NCI-H748 treated with DMSO at 0.1 percent for 48 hours (cell line): Measurements from ENCODE around the gene DPH2.

Experiments
- DNase-seq: peaks from one replicate; lab custom pipeline; 2025; lab: John Stamatoyannopoulos, UW

The DPH2 gene, protein sequence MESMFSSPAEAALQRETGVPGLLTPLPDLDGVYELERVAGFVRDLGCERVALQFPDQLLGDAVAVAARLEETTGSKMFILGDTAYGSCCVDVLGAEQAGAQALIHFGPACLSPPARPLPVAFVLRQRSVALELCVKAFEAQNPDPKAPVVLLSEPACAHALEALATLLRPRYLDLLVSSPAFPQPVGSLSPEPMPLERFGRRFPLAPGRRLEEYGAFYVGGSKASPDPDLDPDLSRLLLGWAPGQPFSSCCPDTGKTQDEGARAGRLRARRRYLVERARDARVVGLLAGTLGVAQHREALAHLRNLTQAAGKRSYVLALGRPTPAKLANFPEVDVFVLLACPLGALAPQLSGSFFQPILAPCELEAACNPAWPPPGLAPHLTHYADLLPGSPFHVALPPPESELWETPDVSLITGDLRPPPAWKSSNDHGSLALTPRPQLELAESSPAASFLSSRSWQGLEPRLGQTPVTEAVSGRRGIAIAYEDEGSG

DNA sequence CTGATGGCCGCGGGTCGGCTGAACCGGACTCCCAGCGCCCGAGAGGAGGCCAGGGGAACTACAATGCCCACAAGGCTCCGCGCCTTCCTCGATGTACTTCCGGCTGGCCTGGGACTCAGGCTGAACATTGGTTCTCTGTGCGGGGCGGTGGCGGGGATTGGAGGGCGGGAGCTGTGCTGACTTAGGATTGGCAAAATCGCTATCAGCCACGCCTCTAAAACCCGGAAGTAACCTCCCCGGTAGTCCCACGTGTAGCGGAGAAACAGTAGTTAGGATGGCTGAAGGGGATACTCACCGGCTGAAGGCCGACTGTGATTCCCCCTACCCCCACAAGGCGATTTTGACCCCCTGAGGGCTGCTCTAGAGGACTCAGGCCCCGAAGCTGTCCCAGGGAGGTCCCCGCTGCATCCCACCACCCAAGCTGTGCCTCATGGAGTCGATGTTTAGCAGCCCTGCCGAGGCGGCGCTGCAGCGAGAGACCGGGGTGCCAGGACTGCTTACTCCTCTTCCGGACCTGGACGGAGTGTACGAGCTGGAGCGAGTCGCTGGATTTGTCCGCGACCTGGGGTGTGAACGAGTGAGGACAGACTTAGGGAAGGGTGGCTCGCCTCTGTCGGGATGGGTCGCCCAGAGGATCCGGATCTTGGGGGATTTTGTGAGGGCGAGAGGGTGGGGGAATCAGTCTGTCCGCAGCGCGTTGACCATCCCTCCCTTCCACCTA lies at the start of gene DPH2:
Gene DPH2 (plus strand): TSS at position 265 of the 721 bp plus-strand sequence. CDS start 166 bp downstream, at position 431.
- DNase-seq: peak; percentile 98

DNA sequence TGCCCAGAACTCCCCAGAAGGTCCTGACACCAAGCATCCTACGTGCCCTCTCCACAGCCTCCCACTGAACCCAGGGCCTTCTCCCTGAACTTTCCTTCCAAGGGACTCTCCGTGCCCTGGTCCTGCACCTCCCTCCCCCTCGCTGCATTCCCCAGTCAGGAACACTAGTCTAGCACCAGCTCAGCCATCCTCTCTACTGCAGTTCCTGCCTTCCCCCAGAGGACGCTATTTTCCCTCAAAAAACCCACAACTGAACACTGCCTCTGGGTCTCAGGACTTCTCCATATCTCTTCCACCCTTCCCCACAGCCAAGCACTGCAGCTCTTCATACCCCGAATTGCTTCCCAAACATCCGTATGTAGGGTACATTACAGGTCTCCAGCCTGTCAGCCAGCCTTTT lies 48.8 kb upstream of the DPH2 start:
- no peak for DNase-seq

DNA sequence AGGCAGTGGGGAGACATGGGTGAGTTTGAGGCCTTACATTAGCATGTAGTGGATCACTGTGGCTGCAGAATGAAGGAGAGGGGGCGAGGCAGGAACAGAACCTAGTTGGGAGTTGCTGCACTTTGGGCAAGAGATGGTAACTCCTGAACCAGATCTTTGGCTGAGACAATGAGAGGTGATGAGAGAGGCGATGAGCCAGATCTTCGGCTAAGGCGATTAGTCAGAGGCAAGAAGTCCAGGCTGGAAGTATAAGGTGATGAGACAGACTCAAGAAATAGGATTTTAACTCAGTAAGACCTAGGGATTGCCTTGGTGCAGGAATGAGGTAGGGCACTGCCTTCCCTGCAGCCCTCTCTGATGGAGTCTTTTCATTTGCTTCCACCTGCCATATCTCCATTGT lies 45.3 kb upstream of the DPH2 start:
- no peak for DNase-seq

DNA sequence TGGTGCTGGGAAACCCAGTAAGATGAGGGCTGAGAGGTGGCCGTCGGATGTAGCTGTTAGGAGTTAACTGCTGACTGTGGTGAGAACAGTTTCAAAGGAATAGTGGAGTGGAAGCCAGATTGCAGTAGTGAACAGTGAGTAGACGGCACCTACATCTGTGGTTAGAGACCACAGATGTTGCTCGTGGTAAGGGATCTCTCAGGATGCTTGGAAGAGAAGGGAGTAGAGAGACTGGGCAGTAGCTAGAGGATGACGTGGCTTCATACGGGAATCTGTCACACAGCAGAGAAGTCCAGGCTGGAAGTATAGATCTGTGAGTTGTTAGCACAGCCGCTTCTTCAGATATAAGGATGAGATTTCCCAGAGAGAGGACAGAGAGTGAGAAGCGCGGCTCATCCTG lies 44.0 kb upstream of the DPH2 start:
- DNase-seq: no peak

DNA sequence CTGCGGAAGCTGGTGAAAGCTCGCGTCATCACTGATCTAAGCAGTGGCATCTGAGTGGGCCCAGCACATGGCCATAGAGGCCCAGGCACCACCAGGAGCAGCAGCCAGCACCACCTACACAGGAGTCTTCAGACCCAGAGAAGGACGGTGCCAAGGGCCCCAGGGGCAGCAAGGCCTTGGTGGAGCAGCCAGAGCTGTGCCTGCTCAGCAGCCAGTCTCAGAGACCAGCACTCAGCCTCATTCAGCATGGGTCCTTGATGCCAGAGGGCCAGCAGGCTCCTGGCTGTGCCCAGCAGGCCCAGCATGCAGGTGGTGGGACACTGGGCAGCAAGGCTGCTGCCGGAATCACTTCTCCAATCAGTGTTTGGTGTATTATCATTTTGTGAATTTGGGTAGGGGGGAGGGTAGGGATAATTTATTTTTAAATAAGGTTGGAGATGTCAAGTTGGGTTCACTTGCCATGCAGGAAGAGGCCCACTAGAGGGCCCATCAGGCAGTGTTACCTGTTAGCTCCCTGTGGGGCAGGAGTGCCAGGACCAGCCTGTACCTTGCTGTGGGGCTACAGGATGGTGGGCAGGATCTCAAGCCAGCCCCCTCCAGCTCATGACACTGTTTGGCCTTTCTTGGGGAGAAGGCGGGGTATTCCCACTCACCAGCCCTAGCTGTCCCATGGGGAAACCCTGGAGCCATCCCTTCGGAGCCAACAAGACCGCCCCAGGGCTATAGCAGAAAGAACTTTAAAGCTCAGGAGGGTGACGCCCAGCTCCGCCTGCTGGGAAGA lies 39.5 kb upstream of the DPH2 start:
- DNase-seq: no peak

DNA sequence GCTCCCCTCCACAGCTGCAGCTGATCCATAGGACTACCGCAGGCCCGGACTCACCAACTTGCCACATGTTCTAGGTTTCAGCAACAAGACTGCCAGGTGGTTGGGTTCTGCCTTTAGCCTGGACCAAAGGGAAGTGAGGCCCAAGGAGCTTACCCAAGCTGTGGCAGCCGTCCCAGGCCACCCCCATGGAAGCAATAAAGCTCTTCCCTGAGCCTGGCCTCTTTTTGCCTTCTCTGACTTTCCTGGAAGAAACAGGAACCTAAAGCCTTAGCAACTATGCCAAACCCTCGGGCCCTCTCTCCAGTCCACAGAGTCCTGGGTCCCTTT lies 38.9 kb upstream of the DPH2 start:
- no peak for DNase-seq

DNA sequence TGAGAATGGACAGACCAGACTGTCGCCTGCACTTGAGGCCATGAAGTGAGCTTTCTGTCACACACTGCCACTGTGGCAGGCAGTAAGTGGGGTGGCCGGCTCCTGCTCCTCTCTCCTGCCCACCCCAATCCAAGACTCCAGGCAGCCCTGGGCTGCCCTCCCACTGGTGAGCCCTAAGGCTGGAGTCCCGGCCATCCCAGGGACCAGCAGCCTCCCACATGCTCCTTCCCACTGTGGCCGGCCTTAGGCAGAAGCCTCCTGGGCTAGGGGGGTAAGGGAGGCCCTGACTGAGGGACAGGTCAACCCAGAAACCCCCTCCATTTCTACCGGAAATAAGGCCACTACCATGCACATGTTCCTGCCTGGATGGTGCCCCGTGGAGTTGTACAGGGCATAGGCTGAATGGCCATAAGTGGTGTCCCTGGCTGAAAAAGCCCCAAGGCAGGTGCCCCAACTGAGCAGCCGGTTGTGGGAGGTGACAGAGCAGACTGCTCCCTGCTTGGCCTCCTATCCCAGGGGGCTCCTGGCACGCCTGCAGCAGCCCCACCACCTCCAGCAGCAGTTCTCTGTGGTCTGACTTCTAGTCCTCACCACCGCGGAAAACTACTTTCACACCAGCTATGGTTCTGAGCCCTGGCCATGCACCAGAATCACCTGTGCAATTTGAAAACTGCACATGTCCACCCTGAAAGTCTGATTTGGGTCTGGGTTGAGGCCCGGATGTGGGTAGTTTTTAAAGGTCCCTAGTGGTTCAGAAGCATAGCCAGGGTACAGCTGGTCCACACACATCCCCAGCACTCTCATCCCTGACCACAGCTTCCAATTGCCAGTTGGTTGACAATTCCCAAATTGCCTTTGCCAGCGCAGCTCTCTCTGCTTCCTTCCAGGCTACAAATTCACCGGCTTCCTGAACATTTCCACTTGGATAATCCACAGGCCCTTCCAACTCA lies 37.8 kb upstream of the DPH2 start:
- DNase-seq: no peak

DNA sequence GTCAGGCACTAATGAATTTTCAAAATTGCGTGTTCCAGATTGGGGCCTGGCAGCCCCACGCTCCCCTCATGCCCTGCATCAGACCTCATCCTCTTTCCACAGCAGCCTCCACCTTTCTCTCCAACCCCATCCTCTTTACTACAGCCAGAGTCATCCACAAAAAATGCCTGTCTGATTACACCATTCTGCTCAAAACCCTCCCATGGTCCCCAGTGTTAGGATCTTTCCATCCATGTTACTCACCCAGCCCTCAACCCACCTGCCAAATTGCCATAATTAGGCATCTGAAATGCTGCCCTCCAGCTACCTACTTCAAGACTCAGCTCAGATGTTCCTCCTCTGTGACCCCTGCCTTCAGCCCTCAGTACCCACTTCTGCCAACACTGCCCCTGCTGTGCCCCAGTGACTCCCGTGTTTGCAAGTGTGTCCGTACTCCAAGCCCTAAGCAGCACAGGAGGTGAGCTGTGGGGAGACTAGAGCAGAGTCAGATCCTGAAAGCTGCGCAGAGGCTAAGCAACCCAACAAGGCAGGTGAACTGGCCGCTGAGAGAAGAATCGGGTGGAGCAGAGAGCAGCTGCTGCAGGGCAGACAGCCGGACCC lies 36.9 kb upstream of the DPH2 start:
- DNase-seq: peak; percentile 71

DNA sequence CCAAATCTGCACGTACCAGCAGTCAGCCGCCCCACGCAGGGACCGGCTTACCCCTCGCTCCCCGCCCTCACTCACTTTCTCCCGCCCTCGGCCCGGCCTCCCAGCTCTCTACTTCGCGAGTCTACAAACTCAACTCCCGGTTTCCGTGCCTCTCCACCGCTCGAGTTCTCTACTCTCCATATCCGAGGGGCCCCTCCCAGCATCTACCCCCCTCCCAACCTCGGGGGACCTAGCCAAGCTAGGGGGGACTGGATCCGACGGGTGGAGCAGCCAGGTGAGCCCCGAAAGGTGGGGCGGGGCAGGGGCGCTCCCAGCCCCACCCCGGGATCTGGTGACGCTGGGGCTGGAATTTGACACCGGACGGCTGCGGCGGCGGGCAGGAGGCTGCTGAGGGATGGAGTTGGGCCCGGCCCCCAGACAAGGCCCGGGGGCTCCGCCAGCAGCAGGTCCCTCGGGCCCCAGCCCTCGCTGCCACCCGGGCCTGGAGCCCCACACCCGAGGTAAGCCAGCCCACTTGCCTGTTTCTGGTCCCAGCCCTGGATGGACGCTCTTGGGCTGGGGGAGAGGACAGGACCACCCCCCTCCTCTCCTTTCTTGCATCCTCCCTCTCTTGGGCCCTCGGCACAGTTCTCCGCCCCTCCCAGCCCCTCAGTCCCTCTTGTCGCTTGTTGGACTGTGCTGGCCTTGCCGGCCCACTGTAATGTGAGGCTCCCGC lies 36.3 kb upstream of the DPH2 start, which contains the start of gene ARTN:
Gene ARTN (plus strand): TSS at position 416 of the 715 bp plus-strand sequence. CDS start 1,856 bp downstream, outside the sequence.
- DNase-seq: peak; percentile 71

DNA sequence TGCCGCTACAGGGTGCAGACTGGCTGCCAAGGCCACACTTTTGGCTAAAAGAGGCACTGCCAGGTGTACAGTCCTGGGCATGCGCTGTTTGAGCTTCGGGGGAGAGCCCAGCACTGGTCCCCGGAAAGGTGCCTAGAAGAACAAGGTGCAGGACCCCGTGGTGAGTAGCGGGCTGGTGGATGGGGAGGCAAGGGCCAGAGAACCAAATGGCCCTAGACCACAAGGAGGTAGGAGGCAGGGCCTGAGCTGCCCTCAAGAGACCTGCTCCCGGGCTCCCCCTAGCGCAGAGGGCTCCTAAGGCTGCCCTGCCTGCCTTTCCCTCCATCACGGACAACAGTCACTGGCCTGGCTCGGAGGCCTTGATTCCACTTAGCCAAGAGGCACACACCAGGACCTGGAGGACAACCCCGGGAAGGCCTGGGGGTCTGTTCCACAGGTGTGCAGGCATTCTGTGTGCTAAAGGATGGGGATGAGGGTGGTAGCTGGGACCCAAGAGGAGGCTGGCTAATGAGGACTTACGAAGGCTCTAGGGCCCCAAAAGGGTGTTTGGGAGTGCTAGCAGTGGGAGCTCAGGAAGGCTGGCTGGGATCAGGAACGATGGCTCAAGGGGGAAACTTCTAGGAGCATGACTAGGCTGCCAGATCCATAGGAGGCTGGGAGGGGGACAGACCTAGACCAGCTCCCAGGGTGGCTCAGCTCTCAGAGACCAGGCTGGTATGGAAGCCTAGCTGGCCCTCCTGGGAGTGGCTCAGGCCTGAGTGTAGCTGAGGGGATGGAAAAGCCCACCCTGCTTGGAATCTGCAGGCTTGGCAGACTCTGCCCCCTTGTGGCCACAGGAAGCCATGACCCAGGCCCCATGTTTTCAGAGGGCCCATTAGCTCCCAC lies 35.5 kb upstream of the DPH2 start:
- DNase-seq: peak; percentile 85

DNA sequence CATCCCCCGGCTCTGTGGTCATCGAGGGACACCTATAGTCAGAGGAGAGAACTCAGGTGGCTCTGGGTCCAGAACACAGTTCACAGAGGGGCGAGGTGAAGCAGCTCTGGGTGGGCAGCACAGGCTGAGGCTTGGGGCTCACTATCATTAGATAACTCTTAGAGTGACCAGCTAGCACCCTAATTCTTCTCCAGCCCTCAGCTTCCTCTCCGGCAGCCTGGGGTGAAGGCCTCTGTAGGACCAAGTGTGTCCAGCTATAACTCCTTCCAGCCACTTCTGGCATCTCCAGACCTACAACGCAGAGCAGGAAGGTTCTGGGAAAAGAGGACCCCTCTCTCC lies 34.9 kb upstream of the DPH2 start:
- DNase-seq: no peak

DNA sequence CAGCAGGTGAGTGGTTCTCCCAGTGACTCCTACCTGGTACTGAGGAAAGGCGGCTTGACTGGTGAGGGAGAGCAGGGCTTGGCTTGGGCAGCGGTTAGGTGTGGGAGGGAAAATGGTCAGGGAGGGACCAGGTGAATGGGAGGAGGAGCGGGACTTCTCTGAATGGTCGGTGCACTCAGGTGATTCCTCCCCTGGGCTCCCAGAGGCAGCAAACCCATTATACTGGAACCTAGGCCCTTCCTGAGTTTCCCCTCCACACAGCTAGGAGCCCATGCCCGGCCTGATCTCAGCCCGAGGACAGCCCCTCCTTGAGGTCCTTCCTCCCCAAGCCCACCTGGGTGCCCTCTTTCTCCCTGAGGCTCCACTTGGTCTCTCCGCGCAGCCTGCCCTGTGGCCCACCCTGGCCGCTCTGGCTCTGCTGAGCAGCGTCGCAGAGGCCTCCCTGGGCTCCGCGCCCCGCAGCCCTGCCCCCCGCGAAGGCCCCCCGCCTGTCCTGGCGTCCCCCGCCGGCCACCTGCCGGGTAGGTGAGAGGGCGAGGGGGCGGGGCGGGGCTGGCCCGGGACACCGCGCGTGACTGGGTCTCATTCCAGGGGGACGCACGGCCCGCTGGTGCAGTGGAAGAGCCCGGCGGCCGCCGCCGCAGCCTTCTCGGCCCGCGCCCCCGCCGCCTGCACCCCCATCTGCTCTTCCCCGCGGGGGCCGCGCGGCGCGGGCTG lies 33.9 kb upstream of the DPH2 start:
- DNase-seq: peak; percentile 20

DNA sequence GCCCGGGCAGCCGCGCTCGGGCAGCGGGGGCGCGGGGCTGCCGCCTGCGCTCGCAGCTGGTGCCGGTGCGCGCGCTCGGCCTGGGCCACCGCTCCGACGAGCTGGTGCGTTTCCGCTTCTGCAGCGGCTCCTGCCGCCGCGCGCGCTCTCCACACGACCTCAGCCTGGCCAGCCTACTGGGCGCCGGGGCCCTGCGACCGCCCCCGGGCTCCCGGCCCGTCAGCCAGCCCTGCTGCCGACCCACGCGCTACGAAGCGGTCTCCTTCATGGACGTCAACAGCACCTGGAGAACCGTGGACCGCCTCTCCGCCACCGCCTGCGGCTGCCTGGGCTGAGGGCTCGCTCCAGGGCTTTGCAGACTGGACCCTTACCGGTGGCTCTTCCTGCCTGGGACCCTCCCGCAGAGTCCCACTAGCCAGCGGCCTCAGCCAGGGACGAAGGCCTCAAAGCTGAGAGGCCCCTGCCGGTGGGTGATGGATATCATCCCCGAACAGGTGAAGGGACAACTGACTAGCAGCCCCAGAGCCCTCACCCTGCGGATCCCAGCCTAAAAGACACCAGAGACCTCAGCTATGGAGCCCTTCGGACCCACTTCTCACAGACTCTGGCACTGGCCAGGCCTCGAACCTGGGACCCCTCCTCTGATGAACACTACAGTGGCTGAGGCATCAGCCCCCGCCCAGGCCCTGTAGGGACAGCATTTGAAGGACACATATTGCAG lies 33.2 kb upstream of the DPH2 start:
- peak; percentile 53 for DNase-seq

DNA sequence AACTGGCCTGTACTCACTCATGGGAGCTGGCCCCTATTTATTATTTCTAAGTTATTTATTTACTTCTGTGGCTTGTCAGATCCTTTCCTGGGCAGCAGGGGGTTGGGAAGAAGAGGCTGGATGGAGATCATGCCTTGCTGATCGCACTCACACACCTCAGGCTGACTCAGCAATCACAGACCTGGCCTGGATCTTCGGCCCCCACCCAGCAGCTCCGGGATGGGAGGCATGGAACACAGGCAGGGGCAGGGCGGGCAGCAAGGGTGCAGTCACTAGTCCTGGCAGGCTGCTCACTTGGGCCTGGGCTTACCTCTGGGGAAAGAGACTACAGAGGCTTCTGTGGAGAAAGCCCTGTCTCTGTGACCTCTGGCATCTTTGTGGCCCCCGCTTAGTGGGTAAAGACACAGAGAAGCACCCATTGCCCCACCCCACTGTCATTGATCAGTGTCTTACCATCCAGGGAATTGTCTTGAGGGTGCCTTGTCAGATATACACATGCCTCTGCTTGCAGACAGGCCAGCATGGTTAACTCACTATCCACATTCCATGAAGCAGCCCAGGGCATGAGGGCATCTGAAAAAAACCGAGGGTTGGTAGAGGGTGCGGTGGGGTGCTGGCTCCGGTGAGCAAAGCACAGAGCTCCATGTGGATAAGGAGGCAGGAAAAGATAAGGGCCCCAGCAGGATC lies 32.5 kb upstream of the DPH2 start:
- DNase-seq: no peak

DNA sequence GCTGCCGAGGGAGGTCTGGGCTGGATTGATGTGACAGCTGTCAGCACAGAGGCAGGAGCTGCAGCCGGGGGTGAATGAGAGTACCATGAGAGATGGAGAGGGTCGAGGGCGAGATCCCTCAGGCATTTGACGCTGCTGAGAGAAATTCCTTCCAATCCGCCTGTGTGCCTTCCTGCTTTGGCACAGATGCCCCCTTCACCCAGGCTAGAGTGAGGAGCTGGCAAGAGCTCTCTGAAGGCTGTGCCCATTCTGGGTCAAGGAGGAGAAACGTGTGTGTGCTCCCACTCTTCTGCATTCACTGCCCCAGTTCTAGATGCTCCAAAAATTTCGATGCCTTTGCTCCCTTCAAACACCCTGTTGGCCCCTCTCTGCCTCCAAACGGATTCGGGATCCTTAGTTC lies 31.4 kb upstream of the DPH2 start:
- DNase-seq: no peak

DNA sequence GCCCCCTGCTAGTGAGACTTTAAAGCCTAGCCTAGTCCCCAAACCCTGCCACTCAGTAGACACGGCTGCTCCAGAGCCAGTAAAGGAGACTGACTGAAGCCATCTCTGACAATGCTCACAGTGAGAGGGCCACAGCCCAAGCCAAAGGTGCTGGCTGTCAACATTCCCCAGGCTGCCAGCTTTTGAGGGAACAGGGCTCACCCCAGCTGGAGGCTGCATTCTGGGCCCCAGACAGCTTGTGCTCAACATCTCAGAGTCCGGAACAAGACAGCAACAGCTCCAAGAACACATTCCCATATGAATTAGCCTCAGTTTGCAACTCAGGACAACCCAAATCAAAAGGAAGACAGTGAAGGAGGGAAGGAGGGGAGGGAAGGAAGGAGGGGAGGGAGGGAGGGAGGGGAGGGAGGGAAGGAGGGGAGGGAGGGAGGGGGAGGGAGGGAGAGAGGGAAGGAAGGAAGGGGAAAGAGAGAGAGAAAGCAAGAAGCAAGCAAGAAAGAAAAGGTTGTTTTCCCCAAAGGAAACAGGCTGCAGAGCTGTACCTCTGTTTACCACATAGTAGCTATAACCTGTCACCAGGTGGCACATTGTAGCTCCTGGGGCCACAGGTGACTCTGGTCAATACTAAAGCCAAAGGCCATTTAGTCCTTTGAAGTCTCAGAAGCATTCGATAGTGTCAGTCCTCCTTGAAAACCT lies 30.8 kb upstream of the DPH2 start:
- no peak for DNase-seq

DNA sequence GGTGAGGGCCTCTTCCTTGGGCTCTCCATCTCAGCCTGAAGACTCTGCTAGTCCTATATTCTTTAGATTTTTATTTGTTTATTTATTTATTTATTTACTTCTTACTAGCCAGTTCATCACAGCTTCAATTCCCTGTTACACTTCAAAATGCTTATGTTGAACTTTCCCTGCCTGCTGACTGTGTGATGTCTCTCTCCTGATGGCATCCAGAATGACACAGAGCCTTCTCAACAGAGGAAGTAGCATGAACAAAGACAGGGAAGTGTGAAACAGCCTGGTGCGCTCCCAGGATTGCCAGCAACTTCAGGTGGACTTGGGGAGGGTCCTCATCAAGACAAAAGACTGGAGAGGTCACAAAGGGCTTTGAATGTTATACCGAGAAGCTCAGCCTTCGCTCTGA lies 27.4 kb upstream of the DPH2 start:
- no peak for DNase-seq
